A549 (cell line): Measurements from ENCODE around the gene CASP10. TPM values are rescaled to one million over a fixed set of nuclear protein-coding genes. Genes with fewer than 3 reads are reported as not detected.

Source experiments
- ATAC-seq, 2 experiments: fragments of 200-7000 bp in 1 of 2; fragments of >200 bp in 1 of 2; cut with Nextera tagmentation in 1 of 2; cut with Tn5 transposase in 1 of 2; 3 replicates each; pipeline versions ENCODE4 v1.8.0 to v1.9.1; 2018 to 2020; ENCODE audit warnings: mild to moderate bottlenecking in 1 of 2, moderate library complexity in 1 of 2
- CTCF ChIA-PET: fragments of 300-600 bp; sonication (Branson Sonifier 250); formaldehyde crosslinking; extraction: SDS; loops from one replicate; lab custom pipeline; 2021; ENCODE audit warnings: antibody characterized with exemption, inconsistent platforms; lab: Yijun Ruan, JAX
- POLR2A ChIA-PET: fragments of 350-600 bp; formaldehyde crosslinking; extraction: SDS; loops from one replicate; lab custom pipeline; 2021; ENCODE audit warnings: antibody characterized with exemption, inconsistent platforms; lab: Yijun Ruan, JAX
- DNase-seq, 2 experiments: peaks; one replicate each; pipeline versions ENCODE4 v3.0.0 to v3.0.0-alpha.2; 2011 to 2016; ENCODE audit warnings: low read depth in 1 of 2, low spot score in 1 of 2
- FAIRE-seq: peaks from 2 replicates; lab custom pipeline; 2011; peaks lifted over from hg19 to GRCh38; lab: Jason Lieb, UNC
- H3K27ac ChIP-seq, 2 experiments: fragments of >200 bp; sonication (Bioruptor Twin); formaldehyde crosslinking; 3 replicates each; pipeline ENCODE4 v1.5.1; 2016 to 2017
- H3K4me1 ChIP-seq: fragments of >200 bp; sonication (Bioruptor Twin); formaldehyde crosslinking; 3 replicates; pipeline ENCODE4 v1.6.1; 2016
- H3K4me2 ChIP-seq: fragments of >200 bp; sonication (Bioruptor Twin); formaldehyde crosslinking; 3 replicates; pipeline ENCODE4 v1.6.1; 2016
- H3K4me3 ChIP-seq: fragments of >200 bp; sonication (Bioruptor Twin); formaldehyde crosslinking; 3 replicates; pipeline ENCODE4 v1.5.1; 2016
- H3K9me3 ChIP-seq: fragments of >200 bp; sonication (Bioruptor Twin); formaldehyde crosslinking; 3 replicates; pipeline ENCODE4 v1.6.1; 2016
- CBX8 ChIP-seq: fragments of 200-600 bp; sonication (generic); IDR thresholded peaks from 2 replicates; pipeline ENCODE4 v1.6.1; 2016
- CHD2 ChIP-seq: fragments of 150-350 bp; IDR thresholded peaks from 2 replicates; pipeline ENCODE4 v1.6.1; 2014; ENCODE audit warnings: low read length; ENCODE audit not compliant: partially characterized antibody
- FOXS1 ChIP-seq: fragments of 250-450 bp; sonication (Bioruptor Pico); IDR thresholded peaks from 2 replicates; pipeline ENCODE4 v1.5.0; 2020; ENCODE audit warnings: mild to moderate bottlenecking, moderate library complexity
- HMGXB4 ChIP-seq: fragments of 250-450 bp; sonication (Bioruptor Pico); IDR thresholded peaks from 2 replicates; pipeline ENCODE4 v1.5.0; 2021; ENCODE audit warnings: mild to moderate bottlenecking, moderate library complexity, borderline replicate concordance
- HOXB5 ChIP-seq: fragments of 250-450 bp; sonication (Bioruptor Pico); IDR thresholded peaks from 2 replicates; pipeline ENCODE4 v1.5.0; 2020; ENCODE audit warnings: mild to moderate bottlenecking, moderate library complexity
- JUNB ChIP-seq: fragments of >200 bp; sonication (Bioruptor Twin); formaldehyde crosslinking; IDR thresholded peaks from 2 replicates; pipeline ENCODE4 v1.6.1; 2016
- KDM1A ChIP-seq: fragments of 200-600 bp; sonication (generic); IDR thresholded peaks from 2 replicates; pipeline ENCODE4 v1.6.1; 2016; ENCODE audit warnings: low read depth, mild to moderate bottlenecking
- MYC ChIP-seq: IDR thresholded peaks from 2 replicates; pipeline ENCODE4 v1.6.1; 2012; ENCODE audit warnings: mild to moderate bottlenecking, inconsistent platforms, low read length, improper control_type of control experiment, borderline replicate concordance
- POLR2AphosphoS2 ChIP-seq: conservative IDR thresholded peaks from 2 replicates; pipeline ENCODE4 v1.6.1; 2012; ENCODE audit warnings: low read length, improper control_type of control experiment, inconsistent platforms
- RAD21 ChIP-seq, 2 experiments: fragments of >200 bp in 1 of 2; sonication (Bioruptor Twin) in 1 of 2; formaldehyde crosslinking in 1 of 2; IDR thresholded peaks in 1 of 2; conservative IDR thresholded peaks in 1 of 2; 2 replicates in 1 of 2; 3 replicates in 1 of 2; pipeline ENCODE4 v1.6.1; 2012 to 2018; ENCODE audit warnings: inconsistent platforms in 1 of 2
- RARB ChIP-seq: fragments of 250-450 bp; sonication (Bioruptor Pico); IDR thresholded peaks from 2 replicates; pipeline ENCODE4 v1.8.0; 2021; ENCODE audit warnings: mild to moderate bottlenecking, moderate library complexity
- RCOR1 ChIP-seq: fragments of 150-350 bp; IDR thresholded peaks from 2 replicates; pipeline ENCODE4 v1.6.1; 2014; ENCODE audit warnings: antibody characterized with exemption, low read length, low read depth
- SMC3 ChIP-seq: fragments of >200 bp; sonication (Bioruptor Twin); formaldehyde crosslinking; IDR thresholded peaks from 3 replicates; pipeline ENCODE4 v1.6.1; 2018; ENCODE audit warnings: inconsistent platforms
- ZNF302 ChIP-seq: fragments of 250-450 bp; sonication (Bioruptor Pico); IDR thresholded peaks from 2 replicates; pipeline ENCODE4 v1.9.0; 2021; ENCODE audit warnings: inconsistent platforms, mild to moderate bottlenecking, moderate library complexity
- WGBS: methylation state at CpG from one replicate; pipeline ENCODE4 v1.1.6; 2017; ENCODE audit errors: missing lambda C conversion rate; 5-methylcytosine and 5-hydroxymethylcytosine counted together
- polyA plus RNA-seq, 4 experiments: library from polyadenylated mRNA; depleted of rRNA in 3 of 4; stranded (reverse); fragments of >200 nt; fragmentation: RNase III in 1 of 4; extraction: RNeasy Plus Mini Kit Qiagen cat#74134 plus additional on column Dnase treatment in 1 of 4; gene quantifications; 2 replicates in 3 of 4; 3 replicates in 1 of 4; pipeline ENCODE4 v1.2.3, GENCODE V29; 2011 to 2017
- TF ChIP-seq, protein P1 (sequence below): fragments of 250-450 bp; sonication (Bioruptor Pico); IDR thresholded peaks from 2 replicates; pipeline ENCODE4 v1.5.0; 2020; ENCODE audit warnings: low read depth, mild to moderate bottlenecking, moderate library complexity
- TF ChIP-seq, protein P2 (sequence below): fragments of >200 bp; sonication (Bioruptor Twin); formaldehyde crosslinking; IDR thresholded peaks from 3 replicates; pipeline ENCODE4 v1.6.1; 2016
- TF ChIP-seq, protein P3 (sequence below): fragments of 200-600 bp; sonication (generic); IDR thresholded peaks from 2 replicates; pipeline ENCODE4 v1.6.1; 2016; ENCODE audit warnings: antibody characterized with exemption, mild to moderate bottlenecking, moderate library complexity

The CASP10 gene
- polyA plus RNA-seq, 2 of the 4 experiments (the other 2 are of a cell fraction) = 3.0 to 6.5 TPM

DNA sequence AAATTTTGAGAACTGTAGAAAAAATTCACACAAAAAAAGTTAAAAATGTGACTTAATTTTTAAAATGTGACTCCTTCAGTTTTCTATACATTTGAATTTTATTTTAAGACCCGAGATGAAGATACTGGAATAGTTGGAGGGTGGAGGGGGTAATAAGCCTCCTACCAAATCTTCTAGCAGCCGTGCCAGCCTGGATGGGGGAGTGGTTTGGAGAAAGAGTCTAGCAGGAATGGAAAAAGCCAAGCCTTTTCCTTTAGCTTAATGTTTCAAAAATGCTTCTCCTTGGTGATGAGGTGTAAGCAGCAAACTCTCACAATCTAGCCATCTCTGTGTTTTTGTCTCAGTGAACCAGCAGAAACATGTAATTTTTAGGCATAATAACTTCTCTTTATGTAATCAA lies 92.1 kb downstream of the CASP10 start:
- 92% methylated on average over 2 of the region's 2 CpGs for WGBS

DNA sequence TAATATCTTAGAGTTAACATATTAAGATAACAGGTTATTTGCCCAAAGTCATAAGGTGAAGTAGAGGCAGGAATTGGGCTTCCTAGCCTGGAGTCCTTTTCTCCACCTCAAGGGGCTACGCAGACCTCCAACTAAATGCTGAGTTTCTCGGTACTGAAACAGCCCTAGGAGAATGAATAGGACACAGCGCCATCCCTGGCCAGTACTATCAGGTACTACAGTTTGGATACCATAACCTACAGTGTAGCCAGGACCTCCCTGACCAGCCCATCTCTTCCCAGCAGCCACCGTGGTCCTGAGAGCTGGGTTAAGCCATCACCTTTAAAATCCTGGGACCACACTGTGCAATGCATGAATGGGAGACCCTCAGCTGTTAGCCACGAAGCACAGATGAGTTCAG lies 93.0 kb downstream of the CASP10 start:
- no peaks in the 10 kb centered on the region for H3K9me3 ChIP-seq
- WGBS = 94% methylated on average over 5 of the region's 5 CpGs
- no peak for DNase-seq
- no peak for TF ChIP-seq RAD21 (conservative IDR thresholded peaks at IDR 0.05 in 1 of 2, IDR thresholded peaks at IDR 0.05 in 1 of 2)
- TF ChIP-seq, protein P1, sequence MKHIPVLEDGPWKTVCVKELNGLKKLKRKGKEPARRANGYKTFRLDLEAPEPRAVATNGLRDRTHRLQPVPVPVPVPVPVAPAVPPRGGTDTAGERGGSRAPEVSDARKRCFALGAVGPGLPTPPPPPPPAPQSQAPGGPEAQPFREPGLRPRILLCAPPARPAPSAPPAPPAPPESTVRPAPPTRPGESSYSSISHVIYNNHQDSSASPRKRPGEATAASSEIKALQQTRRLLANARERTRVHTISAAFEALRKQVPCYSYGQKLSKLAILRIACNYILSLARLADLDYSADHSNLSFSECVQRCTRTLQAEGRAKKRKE (CRISPR knock-in tag) = no peak
- TF ChIP-seq, all 56 proteins: peak for 0
- FAIRE-seq (no peak), ATAC-seq (peak in 1 of 2 experiments; percentile 71; a peak in 3 of 6 replicates)
- no peak overlapping the region for H3K4me3 ChIP-seq
- no peak overlapping the region for H3K27ac ChIP-seq
- ChIA-PET CTCF (interaction anchor here (1.4 kb wide), 1 partner anchor 18 kb away, joined by 3 read pairs; no protein-coding TSS in a partner anchor), POLR2A (no interaction called here)
- H3K4me2 ChIP-seq = no peak overlapping the region
- H3K4me1 ChIP-seq = no peaks in the 10 kb centered on the region

More for the DNA sequence above, 92.1 kb downstream of the CASP10 start:
- ATAC-seq (no peak), FAIRE-seq (no peak), DNase-seq (no peak)
- no peaks in the 10 kb centered on the region for H3K9me3 ChIP-seq
- POLR2A ChIA-PET = no interaction called here
- no peak overlapping the region for H3K4me2 ChIP-seq
- CTCF ChIA-PET = interaction anchor here (1.8 kb wide), 1 partner anchor 10 kb away, joined by 5 read pairs; no protein-coding TSS in a partner anchor
- H3K27ac ChIP-seq = no peak overlapping the region
- TF ChIP-seq, protein P2, sequence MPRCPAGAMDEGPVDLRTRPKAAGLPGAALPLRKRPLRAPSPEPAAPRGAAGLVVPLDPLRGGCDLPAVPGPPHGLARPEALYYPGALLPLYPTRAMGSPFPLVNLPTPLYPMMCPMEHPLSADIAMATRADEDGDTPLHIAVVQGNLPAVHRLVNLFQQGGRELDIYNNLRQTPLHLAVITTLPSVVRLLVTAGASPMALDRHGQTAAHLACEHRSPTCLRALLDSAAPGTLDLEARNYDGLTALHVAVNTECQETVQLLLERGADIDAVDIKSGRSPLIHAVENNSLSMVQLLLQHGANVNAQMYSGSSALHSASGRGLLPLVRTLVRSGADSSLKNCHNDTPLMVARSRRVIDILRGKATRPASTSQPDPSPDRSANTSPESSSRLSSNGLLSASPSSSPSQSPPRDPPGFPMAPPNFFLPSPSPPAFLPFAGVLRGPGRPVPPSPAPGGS = no peak
- TF ChIP-seq JUNB (no peak), POLR2AphosphoS2 (no peak), MYC (no peak), HMGXB4 (CRISPR knock-in tag) (no peak), SMC3 (no peak), CBX8 (no peak), ZNF302 (CRISPR knock-in tag) (no peak), RCOR1 (no peak), FOXS1 (no peak), KDM1A (no peak), CHD2 (no peak), RARB (CRISPR knock-in tag) (no peak), HOXB5 (no peak)
- TF ChIP-seq, protein P3, sequence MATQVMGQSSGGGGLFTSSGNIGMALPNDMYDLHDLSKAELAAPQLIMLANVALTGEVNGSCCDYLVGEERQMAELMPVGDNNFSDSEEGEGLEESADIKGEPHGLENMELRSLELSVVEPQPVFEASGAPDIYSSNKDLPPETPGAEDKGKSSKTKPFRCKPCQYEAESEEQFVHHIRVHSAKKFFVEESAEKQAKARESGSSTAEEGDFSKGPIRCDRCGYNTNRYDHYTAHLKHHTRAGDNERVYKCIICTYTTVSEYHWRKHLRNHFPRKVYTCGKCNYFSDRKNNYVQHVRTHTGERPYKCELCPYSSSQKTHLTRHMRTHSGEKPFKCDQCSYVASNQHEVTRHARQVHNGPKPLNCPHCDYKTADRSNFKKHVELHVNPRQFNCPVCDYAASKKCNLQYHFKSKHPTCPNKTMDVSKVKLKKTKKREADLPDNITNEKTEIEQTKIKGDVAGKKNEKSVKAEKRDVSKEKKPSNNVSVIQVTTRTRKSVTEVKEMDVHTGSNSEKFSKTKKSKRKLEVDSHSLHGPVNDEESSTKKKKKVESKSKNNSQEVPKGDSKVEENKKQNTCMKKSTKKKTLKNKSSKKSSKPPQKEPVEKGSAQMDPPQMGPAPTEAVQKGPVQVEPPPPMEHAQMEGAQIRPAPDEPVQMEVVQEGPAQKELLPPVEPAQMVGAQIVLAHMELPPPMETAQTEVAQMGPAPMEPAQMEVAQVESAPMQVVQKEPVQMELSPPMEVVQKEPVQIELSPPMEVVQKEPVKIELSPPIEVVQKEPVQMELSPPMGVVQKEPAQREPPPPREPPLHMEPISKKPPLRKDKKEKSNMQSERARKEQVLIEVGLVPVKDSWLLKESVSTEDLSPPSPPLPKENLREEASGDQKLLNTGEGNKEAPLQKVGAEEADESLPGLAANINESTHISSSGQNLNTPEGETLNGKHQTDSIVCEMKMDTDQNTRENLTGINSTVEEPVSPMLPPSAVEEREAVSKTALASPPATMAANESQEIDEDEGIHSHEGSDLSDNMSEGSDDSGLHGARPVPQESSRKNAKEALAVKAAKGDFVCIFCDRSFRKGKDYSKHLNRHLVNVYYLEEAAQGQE = no peak
- H3K4me1 ChIP-seq = no peaks in the 10 kb centered on the region
- H3K4me3 ChIP-seq = no peak overlapping the region
